OCI-LY7 (cell line): Measurements from ENCODE around the gene NUP210. TPM values are rescaled to one million over a fixed set of nuclear protein-coding genes. Genes with fewer than 3 reads are reported as not detected.

Experiments
- BruUV-seq: library from RNA; stranded (reverse); fragments of 400-500 nt; replicated peaks from 2 replicates; lab custom pipeline; 2021; lab: Mats Ljungman, UMichigan
- CTCF ChIA-PET: fragments of 300-600 bp; sonication (Branson Sonifier 250); formaldehyde crosslinking; loops from one replicate; lab custom pipeline; 2022; ENCODE audit warnings: antibody characterized with exemption; ENCODE audit not compliant: unreplicated experiment; lab: Charles Lee
- POLR2A ChIA-PET: fragments of 300-600 bp; sonication (Branson Sonifier 250); formaldehyde crosslinking; loops from one replicate; lab custom pipeline; 2022; ENCODE audit warnings: antibody characterized with exemption; lab: Charles Lee
- DNase-seq: peaks from one replicate; pipeline ENCODE4 v3.0.0-alpha.2; 2015; ENCODE audit warnings: low spot score
- H2AFZ ChIP-seq: fragments of 200-600 bp; sonication (generic), shearing (Covaris generic); 2 replicates; pipeline ENCODE4 v1.6.1; 2014; ENCODE audit warnings: mild to moderate bottlenecking, antibody characterized with exemption, low read length, moderate library complexity
- H3K27ac ChIP-seq: fragments of 200-600 bp; sonication (generic); 2 replicates; pipeline ENCODE4 v1.5.1; 2014; ENCODE audit warnings: mixed run types, low read depth, mild to moderate bottlenecking, moderate library complexity, low read length, inconsistent platforms; ENCODE audit not compliant: poor library complexity, severe bottlenecking
- H3K36me3 ChIP-seq: fragments of 200-600 bp; sonication (generic); 2 replicates; pipeline ENCODE4 v1.6.1; 2014; ENCODE audit warnings: mild to moderate bottlenecking, antibody characterized with exemption, low read length, moderate library complexity, mixed read lengths; ENCODE audit not compliant: insufficient read depth
- H3K4me1 ChIP-seq: fragments of 200-600 bp; sonication (generic); 2 replicates; pipeline ENCODE4 v1.5.1; 2014; ENCODE audit warnings: mild to moderate bottlenecking, low read length; ENCODE audit not compliant: insufficient read depth, poor library complexity, severe bottlenecking
- H3K4me2 ChIP-seq: fragments of 200-600 bp; sonication (generic); 2 replicates; pipeline ENCODE4 v1.6.1; 2014; ENCODE audit warnings: mild to moderate bottlenecking, low read length
- H3K4me3 ChIP-seq: fragments of 200-600 bp; sonication (generic); 2 replicates; pipeline ENCODE4 v1.5.1; 2014; ENCODE audit warnings: mild to moderate bottlenecking, low read depth, low read length; ENCODE audit not compliant: poor library complexity, severe bottlenecking
- H3K79me2 ChIP-seq: fragments of 200-600 bp; sonication (generic); 2 replicates; pipeline ENCODE4 v1.6.1; 2016; ENCODE audit warnings: low read depth, mild to moderate bottlenecking, low read length, moderate library complexity, mixed read lengths; ENCODE audit not compliant: insufficient read depth
- H3K9me2 ChIP-seq: fragments of 200-600 bp; sonication (generic); 2 replicates; pipeline ENCODE4 v1.6.1; 2016; ENCODE audit warnings: mild to moderate bottlenecking, low read length, mixed read lengths; ENCODE audit not compliant: insufficient read depth
- H3K9me3 ChIP-seq: fragments of 200-600 bp; sonication (generic); 2 replicates; pipeline ENCODE4 v1.6.1; 2014; ENCODE audit warnings: mild to moderate bottlenecking, mixed run types, low read length, mixed read lengths
- H4K20me1 ChIP-seq: fragments of 200-600 bp; sonication (generic); 2 replicates; pipeline ENCODE4 v1.6.1; 2014; ENCODE audit warnings: mild to moderate bottlenecking, antibody characterized with exemption, low read length, moderate library complexity, mixed read lengths; ENCODE audit not compliant: insufficient read depth
- EZH2phosphoT487 ChIP-seq: fragments of 200-600 bp; sonication (generic); IDR thresholded peaks from 2 replicates; pipeline ENCODE4 v1.6.1; 2018; ENCODE audit warnings: low read depth, borderline replicate concordance, mild to moderate bottlenecking, mixed run types, antibody characterized with exemption, low read length, moderate library complexity, mixed read lengths
- intact Hi-C: fragments of 100-400 bp; cut with micrococcal nuclease; formaldehyde crosslinking; loops from one replicate; pipeline ENCODE4 v1.10.0; 2022; ENCODE audit not compliant: unreplicated experiment
- total RNA-seq, 2 experiments: library from RNA; depleted of rRNA in 1 of 2; stranded (reverse); fragments of >200 nt in 1 of 2; shearing (Covaris generic) in 1 of 2; gene quantifications; 2 replicates each; pipeline ENCODE4 v1.2.3, GENCODE V29; 2014 to 2022
- TF ChIP-seq, protein P1 (sequence below): fragments of 200-600 bp; sonication (generic); conservative IDR thresholded peaks from 2 replicates; pipeline ENCODE4 v1.5.1; 2014; ENCODE audit warnings: mild to moderate bottlenecking, antibody characterized with exemption, low read length, moderate library complexity, mixed read lengths

Gene NUP210
- total RNA-seq, 2 experiments from 2014 or later: 195 to 232 TPM

DNA sequence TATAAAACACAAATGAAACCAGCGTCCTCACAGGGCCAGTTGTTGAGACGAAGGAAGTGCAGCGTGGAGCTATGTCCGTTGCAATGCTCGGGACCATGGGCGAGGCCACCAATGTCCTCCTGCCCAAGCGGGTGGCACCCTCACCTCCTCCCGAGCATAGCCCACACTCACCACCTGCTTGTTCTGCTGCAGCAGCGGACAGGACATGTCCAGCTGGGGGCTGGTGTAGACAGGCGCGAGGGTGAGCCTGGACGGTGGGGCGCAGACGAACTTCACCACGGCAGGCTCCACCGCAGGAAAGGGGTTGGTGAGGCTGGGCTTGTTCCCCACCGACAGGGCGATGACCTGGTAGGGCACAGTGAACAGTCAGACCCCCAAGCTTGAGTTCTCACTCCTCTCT lies 62.1 kb downstream of the NUP210 start:
- Histone ChIP-seq H3K9me2 (no peaks in the 10 kb centered on the region), H3K36me3 (peaks cover 100% of the 10 kb centered on the region), H3K79me2 (no peaks in the 10 kb centered on the region), H3K4me2 (no peak overlapping the region), H3K4me1 (peaks cover 9% of the 10 kb centered on the region), H3K4me3 (no peak overlapping the region), H2AFZ (no peak overlapping the region), H4K20me1 (no peaks in the 10 kb centered on the region; the same call in 1 of the 2 replicates), H3K9me3 (no peaks in the 10 kb centered on the region), H3K27ac (no peak overlapping the region)
- DNase-seq: no peak
- intact Hi-C loops: no loop called here
- BruUV-seq: no TSS peak
- TF ChIP-seq, protein P1, sequence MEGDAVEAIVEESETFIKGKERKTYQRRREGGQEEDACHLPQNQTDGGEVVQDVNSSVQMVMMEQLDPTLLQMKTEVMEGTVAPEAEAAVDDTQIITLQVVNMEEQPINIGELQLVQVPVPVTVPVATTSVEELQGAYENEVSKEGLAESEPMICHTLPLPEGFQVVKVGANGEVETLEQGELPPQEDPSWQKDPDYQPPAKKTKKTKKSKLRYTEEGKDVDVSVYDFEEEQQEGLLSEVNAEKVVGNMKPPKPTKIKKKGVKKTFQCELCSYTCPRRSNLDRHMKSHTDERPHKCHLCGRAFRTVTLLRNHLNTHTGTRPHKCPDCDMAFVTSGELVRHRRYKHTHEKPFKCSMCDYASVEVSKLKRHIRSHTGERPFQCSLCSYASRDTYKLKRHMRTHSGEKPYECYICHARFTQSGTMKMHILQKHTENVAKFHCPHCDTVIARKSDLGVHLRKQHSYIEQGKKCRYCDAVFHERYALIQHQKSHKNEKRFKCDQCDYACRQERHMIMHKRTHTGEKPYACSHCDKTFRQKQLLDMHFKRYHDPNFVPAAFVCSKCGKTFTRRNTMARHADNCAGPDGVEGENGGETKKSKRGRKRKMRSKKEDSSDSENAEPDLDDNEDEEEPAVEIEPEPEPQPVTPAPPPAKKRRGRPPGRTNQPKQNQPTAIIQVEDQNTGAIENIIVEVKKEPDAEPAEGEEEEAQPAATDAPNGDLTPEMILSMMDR: no peak
- TF ChIP-seq EZH2phosphoT487: no peak
- ChIA-PET CTCF (no interaction called here), POLR2A (interaction anchor here (0.6 to 1.6 kb wide), 3 partner anchors 14 to 94 kb away, joined by 3 read pairs; no protein-coding TSS in a partner anchor)

DNA sequence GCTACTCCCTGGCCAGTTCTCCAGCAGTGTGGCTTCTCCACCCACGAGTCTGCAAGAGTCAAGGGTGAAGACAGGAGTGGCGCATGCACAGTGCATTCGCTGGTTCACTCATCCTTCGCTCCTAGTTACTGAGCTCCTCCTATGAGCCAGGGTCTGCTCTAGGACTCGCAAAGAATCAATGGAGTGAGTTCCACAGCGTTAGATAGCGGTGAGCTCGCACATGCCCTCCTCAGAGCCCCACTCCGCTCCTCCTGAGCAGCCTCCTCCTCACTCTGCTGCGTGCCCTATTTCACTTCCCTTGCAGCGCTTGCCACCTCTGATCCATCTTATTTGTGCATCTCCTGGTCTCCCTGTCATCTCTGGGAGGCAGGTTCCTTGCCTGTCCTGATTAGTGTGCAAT lies 63.0 kb downstream of the NUP210 start:
- no peaks in the 10 kb centered on the region for H3K79me2 ChIP-seq
- CTCF ChIA-PET: no interaction called here
- peaks cover 12% of the 10 kb centered on the region for H3K4me1 ChIP-seq
- no peak overlapping the region for H3K4me2 ChIP-seq
- H4K20me1 ChIP-seq: no peaks in the 10 kb centered on the region; the same call in 1 of the 2 replicates
- no peak overlapping the region for H3K4me3 ChIP-seq
- BruUV-seq: no TSS peak
- H3K36me3 ChIP-seq: peaks cover 100% of the 10 kb centered on the region
- no peaks in the 10 kb centered on the region for H3K9me3 ChIP-seq
- POLR2A ChIA-PET: interaction anchor here (0.6 to 1.6 kb wide), 3 partner anchors 13 to 122 kb away, joined by 3 read pairs; no protein-coding TSS in a partner anchor
- no peak for DNase-seq
- no peaks in the 10 kb centered on the region for H3K9me2 ChIP-seq
- intact Hi-C loops: no loop called here
- H2AFZ ChIP-seq: no peak overlapping the region
- TF ChIP-seq, protein P1: no peak
- no peak overlapping the region for H3K27ac ChIP-seq

DNA sequence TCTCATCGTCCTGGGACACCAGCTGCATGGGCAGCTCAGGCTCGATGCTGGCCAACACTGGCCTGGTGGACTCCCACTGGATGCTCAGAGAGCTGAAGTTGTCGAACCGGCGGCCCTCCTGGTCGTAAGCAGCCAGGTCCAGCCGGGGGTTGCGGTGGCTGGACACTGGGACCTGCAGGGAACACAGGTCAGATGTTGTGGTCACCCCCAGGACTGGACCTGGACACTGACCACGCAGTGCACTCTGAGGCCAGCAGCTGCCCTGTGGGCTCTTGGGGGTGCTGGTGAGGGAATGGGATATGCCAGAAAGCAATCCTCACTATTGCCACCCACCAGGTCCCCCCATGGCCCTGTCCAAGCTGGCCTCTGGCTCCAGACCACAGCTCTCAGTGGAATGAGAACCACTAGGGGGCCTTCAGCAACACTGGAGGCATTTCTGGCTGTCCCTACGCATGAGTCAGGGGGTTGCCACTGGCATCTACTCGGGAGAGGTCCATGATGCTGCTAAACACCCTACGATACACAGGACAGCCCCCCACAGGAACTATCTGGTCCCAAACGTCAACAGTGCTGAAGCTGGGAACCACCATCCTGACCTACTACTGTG lies 66.1 kb downstream of the NUP210 start:
- POLR2A ChIA-PET: interaction anchor here (0.6 kb wide), 1 partner anchor 101 kb away, joined by 3 read pairs; no protein-coding TSS in a partner anchor
- no peak overlapping the region for H3K4me2 ChIP-seq
- BruUV-seq: no TSS peak

More for the DNA sequence above, 66.1 kb downstream of the NUP210 start:
- Histone ChIP-seq H3K79me2 (no peaks in the 10 kb centered on the region), H3K36me3 (peaks cover 98% of the 10 kb centered on the region), H3K4me3 (no peak overlapping the region), H3K9me2 (no peaks in the 10 kb centered on the region), H3K4me1 (peaks cover 12% of the 10 kb centered on the region), H3K9me3 (no peaks in the 10 kb centered on the region), H4K20me1 (no peaks in the 10 kb centered on the region; the same call in 1 of the 2 replicates), H3K27ac (no peak overlapping the region), H2AFZ (no peak overlapping the region)
- intact Hi-C loops: loop anchor here (2.0 kb wide), 1 partner anchor 261 kb away; no protein-coding TSS in a partner anchor
- TF ChIP-seq EZH2phosphoT487: no peak
- TF ChIP-seq, protein P1: peak; percentile 46
- CTCF ChIA-PET: no interaction called here
- DNase-seq: no peak
